Measurements from ENCODE around the gene TMEM147. TPM values are rescaled to one million over a fixed set of nuclear protein-coding genes. Genes with fewer than 3 reads are reported as not detected.

Gene TMEM147
- total RNA-seq, 1 donor from 2014 or later = 26.6 TPM

GRCh38 chr19:35544110-35544802, 1.2 kb upstream of the TMEM147 start:
- no peak for DNase-seq (ENCODE audit: low spot score)
- no peak for ATAC-seq

- peak; percentile 69 for ATAC-seq
Measured at GRCh38 chr19:35545855-35546381, 492 bp downstream of the TMEM147 start.

GRCh38 chr19:35546532-35546931, 1.1 kb downstream of the TMEM147 start:
- DNase-seq (ENCODE audit: low spot score) (no peak), ATAC-seq (no peak)

More at GRCh38 chr19:35545855-35546381, 492 bp downstream of the TMEM147 start:
- peak; percentile 66 for DNase-seq (ENCODE audit: low spot score)

DNA sequence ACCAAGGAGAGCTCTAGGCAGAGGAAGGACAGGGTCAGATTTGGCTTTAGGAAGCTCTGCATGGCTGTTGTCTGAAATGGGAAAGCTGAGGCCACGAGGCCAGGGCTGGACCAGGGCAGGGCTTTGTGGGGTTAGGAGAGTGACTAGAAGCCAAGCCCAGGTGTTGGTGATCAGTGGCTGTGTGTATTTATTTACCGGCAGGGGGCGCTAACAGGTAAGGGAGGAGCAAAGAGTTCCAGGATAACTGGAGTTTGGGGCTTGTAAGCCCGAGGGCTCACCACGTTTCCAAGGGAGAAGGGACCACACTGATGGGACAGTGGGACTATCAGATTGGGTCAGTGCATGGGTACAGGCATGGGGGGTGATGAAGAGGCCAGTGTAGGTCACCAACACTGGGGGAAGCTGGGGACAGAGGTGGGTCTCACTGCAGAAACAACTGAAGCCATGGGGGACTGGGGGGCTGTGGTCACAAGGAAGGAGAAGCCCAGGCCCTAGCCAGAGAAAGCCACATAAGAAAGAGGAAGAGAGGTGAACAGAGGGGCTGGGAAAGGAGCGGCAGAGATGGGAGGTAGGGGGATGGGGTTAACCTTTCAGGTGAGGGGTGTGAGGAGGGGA, 3.9 kb downstream of the TMEM147 start:
- ATAC-seq = peak; percentile 55

GRCh38 chr19:35549879-35550523, 4.6 kb downstream of the TMEM147 start:
- DNase-seq (ENCODE audit: low spot score) (no peak), ATAC-seq (no peak)

More for the DNA sequence above, 3.9 kb downstream of the TMEM147 start:
- DNase-seq (ENCODE audit: low spot score) = peak; percentile 60

GRCh38 chr19:35551091-35551810, 5.8 kb downstream of the TMEM147 start:
- ATAC-seq (no peak), DNase-seq (ENCODE audit: low spot score) (no peak)

GRCh38 chr19:35552534-35553384, 7.3 kb downstream of the TMEM147 start:
- ATAC-seq (no peak), DNase-seq (ENCODE audit: low spot score) (no peak)

DNA sequence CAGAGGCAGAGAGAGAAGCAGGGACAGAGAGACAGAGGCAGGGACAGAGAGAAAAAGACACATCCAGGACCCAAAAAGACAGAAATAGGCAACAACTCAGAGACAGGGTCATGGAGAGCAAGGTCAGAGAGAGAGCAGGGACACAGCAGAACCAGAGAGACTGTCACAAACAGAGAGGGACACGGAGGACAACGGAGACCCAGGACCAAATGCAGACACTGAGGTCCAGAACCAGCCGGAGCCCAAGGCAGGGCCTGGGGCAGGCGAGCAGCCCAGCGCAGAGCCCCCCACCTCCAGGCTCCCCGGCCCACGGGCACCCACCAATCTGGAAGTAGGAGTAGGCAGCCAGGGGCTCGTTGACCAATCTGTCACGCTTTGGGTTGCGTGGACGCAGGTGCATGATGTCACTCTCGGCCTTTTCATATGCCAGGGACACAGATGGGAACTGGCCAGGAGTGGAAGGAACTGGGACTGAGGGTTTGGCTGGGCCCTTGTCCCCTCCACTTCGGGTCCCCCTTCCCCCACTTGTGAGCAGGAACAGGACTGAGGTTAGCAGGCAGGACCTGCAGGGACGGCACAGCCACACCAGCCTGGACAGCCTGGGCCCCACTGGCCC, 8.1 kb downstream of the TMEM147 start:
- no peak for ATAC-seq
- DNase-seq (ENCODE audit: low spot score) = no peak

DNA sequence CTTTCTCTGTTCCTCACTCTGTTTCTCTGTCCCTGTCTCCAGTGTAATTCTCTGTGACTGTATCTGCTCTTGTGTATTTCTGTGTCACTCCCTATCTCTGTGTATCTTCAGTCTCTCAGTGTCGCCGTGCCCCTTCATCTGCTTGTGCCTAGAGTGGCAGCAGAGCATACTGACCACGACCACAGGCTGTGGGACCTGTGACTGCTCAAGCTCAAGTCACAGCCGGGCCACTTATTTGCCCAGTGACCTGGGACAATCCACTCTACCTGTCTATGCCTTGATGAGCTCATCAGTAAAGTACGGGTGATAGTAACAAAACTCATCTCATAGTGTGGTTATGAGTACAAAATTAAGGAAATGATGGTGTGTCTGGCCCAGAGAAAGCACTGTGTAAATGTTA, 8.7 kb downstream of the TMEM147 start:
- no peak for ATAC-seq
- no peak for DNase-seq (ENCODE audit: low spot score)

DNA sequence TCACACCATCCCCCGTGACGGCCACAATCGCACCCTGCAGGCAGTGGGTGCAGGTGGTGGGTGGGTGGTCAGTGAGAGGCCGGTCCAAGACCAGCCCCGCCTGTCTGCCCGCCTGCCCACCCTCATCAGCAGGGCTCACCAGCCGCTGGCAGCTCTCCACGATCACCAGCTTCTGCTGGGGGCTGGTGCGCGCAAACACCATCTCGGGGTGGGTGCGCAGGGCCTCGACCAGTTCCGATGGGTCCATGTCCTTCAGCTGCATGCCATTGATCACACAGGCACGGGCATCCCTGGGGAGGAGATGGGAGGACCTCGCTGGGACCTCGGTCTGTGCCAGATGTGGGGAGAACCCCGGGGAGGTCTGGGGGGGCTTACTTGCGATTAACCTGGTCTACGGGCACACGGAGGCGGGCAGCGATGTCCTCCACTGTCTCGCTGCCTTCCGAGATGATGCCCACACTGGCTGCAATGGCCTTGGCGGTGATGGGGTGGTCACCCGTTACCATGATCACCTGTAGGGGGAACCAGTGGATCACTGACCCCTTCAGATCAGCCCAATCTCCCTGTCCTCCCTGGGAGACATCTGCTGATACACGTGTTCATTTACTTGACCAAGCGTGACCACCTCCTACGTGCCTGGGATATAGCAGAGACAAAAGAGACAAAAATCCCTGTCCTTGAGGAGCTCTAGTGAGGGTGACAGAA, 10.0 kb downstream of the TMEM147 start:
- DNase-seq (ENCODE audit: low spot score) = no peak

GRCh38 chr19:35556025-35556590, 10.7 kb downstream of the TMEM147 start:
- DNase-seq (ENCODE audit: low spot score) (no peak), ATAC-seq (no peak)

More for the DNA sequence above, 10.0 kb downstream of the TMEM147 start:
- peak; percentile 22 for ATAC-seq

DNA sequence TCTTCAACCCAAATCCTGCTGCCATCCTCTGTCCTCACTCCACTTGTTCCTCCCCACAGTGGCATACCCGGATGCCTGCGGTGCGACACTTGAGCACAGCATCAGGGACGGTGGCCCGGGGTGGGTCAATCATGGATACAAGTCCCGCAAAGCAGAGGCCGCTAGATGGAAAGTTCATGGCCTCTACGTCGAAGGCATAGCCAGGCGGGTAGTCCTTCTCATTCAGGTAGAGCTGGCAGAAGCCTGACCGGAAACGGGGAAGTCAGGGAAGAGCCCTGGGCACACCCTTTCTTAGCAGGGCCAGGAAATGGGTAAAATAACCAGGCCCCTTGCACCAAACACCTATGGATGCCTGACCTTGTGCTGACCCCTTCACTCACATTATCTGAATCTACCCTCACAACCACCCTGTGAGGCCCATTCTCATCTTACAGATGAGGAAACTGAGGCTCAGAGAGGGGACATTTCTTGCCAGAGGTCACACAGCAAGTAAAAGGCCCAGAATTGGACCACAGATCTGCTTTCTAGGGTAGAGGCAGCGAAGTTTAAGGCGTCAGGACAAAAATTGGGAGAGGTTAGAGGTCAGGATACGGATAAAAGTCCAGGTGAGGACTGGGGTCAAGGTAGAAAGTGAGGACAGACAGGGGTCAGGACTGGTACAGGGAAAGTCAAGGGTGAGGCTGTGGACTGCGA, 11.6 kb downstream of the TMEM147 start:
- ATAC-seq = no peak
- DNase-seq (ENCODE audit: low spot score) = no peak

- no peak for DNase-seq (ENCODE audit: low spot score)
- ATAC-seq = peak; percentile 47
Measured at GRCh38 chr19:35557539-35558399, 12.3 kb downstream of the TMEM147 start.

GRCh38 chr19:35558400-35559280, 13.2 kb downstream of the TMEM147 start:
- no peak for DNase-seq (ENCODE audit: low spot score)

GRCh38 chr19:35559281-35559659, 13.8 kb downstream of the TMEM147 start:
- ATAC-seq (no peak), DNase-seq (ENCODE audit: low spot score) (no peak)

More at GRCh38 chr19:35558400-35559280, 13.2 kb downstream of the TMEM147 start:
- ATAC-seq = no peak

- DNase-seq (ENCODE audit: low spot score) (no peak), ATAC-seq (no peak)
Measured at GRCh38 chr19:35559781-35560180, 14.4 kb downstream of the TMEM147 start.
